Thoracic aorta (tissue), 2 donors: ENCODE measurements around the gene RAB42. TPM values are rescaled to one million over a fixed set of nuclear protein-coding genes. Genes with fewer than 3 reads are reported as not detected.
"Not testable (repeated sequence)": the region's sequence is repeated elsewhere in the genome, so short reads cannot be mapped to it uniquely, and the experiment has no call there.

ENCODE experiments used
- ATAC-seq: fragments of 150-250 bp; one replicate; pipeline ENCODE4 v1.8.0; 2017; ENCODE audit warnings: low read depth; ENCODE audit not compliant: insufficient number of reproducible peaks, low FRiP score
- DNase-seq: peaks from one replicate; pipeline ENCODE4 v3.0.0-alpha.2; 2020; ENCODE audit warnings: low spot score
- H3K27ac ChIP-seq, 2 donors: fragments of 200-600 bp; sonication (generic); 1 replicate in 1 of 2; 2 replicates in 1 of 2; pipeline ENCODE4 v1.5.1; 2016; ENCODE audit warnings: mild to moderate bottlenecking in 2 of 2, moderate library complexity in 2 of 2
- H3K27me3 ChIP-seq: fragments of 200-600 bp; sonication (generic); replicated peaks from 2 replicates; pipeline ENCODE4 v1.6.0; 2016; ENCODE audit warnings: mild to moderate bottlenecking; ENCODE audit not compliant: insufficient read depth
- H3K36me3 ChIP-seq: fragments of 200-600 bp; sonication (generic); one replicate; pipeline ENCODE4 v1.5.1; 2016
- H3K4me1 ChIP-seq, 2 donors: fragments of 200-600 bp; sonication (generic); 1 replicate in 1 of 2; 2 replicates in 1 of 2; pipeline versions ENCODE4 v1.5.1 to v1.6.0; 2016; ENCODE audit warnings: low read depth in 2 of 2, mild to moderate bottlenecking in 1 of 2; ENCODE audit not compliant: control insufficient read depth in 1 of 2
- H3K4me3 ChIP-seq: fragments of 200-600 bp; sonication (generic); 2 replicates; pipeline ENCODE4 v1.5.1; 2016; ENCODE audit warnings: mild to moderate bottlenecking
- H3K9me3 ChIP-seq: fragments of 200-600 bp; sonication (generic); 2 replicates; pipeline ENCODE4 v1.5.1; 2016
- total RNA-seq, 2 donors: library from RNA; depleted of rRNA; stranded (reverse); fragments of >200 nt; gene quantifications; one replicate each; pipeline versions ENCODE4 v1.1.0 to v1.2.3, GENCODE V29; 2016
- TF ChIP-seq, protein P1 (sequence below): fragments of 200-600 bp; sonication (generic); IDR thresholded peaks from one replicate; pipeline ENCODE4 v1.5.1; 2019; ENCODE audit warnings: antibody characterized with exemption

RAB42 gene
- total RNA-seq, 2 donors from 2014 or later = 0.95 to 1.6 TPM

GRCh38 chr1:28578696-28579218 lies 13.3 kb upstream of the RAB42 start:
- Histone ChIP-seq H3K4me1 (peaks cover 15 to 27% of the 10 kb centered on the region in 2 donors), H3K9me3 (no peaks in the 10 kb centered on the region), H3K27me3 (no peaks in the 10 kb centered on the region), H3K4me3 (no peak overlapping the region), H3K27ac (no peak overlapping the region), H3K36me3 (peaks cover 16% of the 10 kb centered on the region)
- DNase-seq (no peak), ATAC-seq (no peak)
- TF ChIP-seq, protein P1, sequence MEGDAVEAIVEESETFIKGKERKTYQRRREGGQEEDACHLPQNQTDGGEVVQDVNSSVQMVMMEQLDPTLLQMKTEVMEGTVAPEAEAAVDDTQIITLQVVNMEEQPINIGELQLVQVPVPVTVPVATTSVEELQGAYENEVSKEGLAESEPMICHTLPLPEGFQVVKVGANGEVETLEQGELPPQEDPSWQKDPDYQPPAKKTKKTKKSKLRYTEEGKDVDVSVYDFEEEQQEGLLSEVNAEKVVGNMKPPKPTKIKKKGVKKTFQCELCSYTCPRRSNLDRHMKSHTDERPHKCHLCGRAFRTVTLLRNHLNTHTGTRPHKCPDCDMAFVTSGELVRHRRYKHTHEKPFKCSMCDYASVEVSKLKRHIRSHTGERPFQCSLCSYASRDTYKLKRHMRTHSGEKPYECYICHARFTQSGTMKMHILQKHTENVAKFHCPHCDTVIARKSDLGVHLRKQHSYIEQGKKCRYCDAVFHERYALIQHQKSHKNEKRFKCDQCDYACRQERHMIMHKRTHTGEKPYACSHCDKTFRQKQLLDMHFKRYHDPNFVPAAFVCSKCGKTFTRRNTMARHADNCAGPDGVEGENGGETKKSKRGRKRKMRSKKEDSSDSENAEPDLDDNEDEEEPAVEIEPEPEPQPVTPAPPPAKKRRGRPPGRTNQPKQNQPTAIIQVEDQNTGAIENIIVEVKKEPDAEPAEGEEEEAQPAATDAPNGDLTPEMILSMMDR = no peak

GRCh38 chr1:28579401-28579800 lies 12.7 kb upstream of the RAB42 start:
- no peak overlapping the region for H3K27ac ChIP-seq
- H3K4me1 ChIP-seq = peaks cover 15 to 27% of the 10 kb centered on the region in 2 donors
- TF ChIP-seq, protein P1 = no peak
- peaks cover 15% of the 10 kb centered on the region for H3K36me3 ChIP-seq
- no peak for ATAC-seq
- no peaks in the 10 kb centered on the region for H3K27me3 ChIP-seq
- no peak for DNase-seq
- H3K9me3 ChIP-seq = no peaks in the 10 kb centered on the region
- H3K4me3 ChIP-seq = no peak overlapping the region

GRCh38 chr1:28580722-28581530 lies 11.1 kb upstream of the RAB42 start:
- no peaks in the 10 kb centered on the region for H3K27me3 ChIP-seq
- peak overlapping the region; percentile 82 to 94 for H3K27ac ChIP-seq
- TF ChIP-seq, protein P1 = no peak
- no peaks in the 10 kb centered on the region for H3K9me3 ChIP-seq
- peak overlapping the region; percentile 100 for H3K4me3 ChIP-seq
- H3K36me3 ChIP-seq = peaks cover 13% of the 10 kb centered on the region
- H3K4me1 ChIP-seq = peaks cover 15 to 27% of the 10 kb centered on the region in 2 donors
- ATAC-seq (no peak), DNase-seq (no peak)

GRCh38 chr1:28581531-28582247 lies 10.4 kb upstream of the RAB42 start:
- Histone ChIP-seq H3K36me3 (peaks cover 13% of the 10 kb centered on the region), H3K9me3 (no peaks in the 10 kb centered on the region), H3K27ac (peak overlapping the region; percentile 82 to 94), H3K27me3 (no peaks in the 10 kb centered on the region), H3K4me3 (peak overlapping the region; percentile 100), H3K4me1 (peaks cover 15 to 27% of the 10 kb centered on the region in 2 donors)
- peak; percentile 84 for ATAC-seq
- DNase-seq = peak; percentile 87
- TF ChIP-seq, protein P1 = no peak

GRCh38 chr1:28582248-28582615 lies 9.8 kb upstream of the RAB42 start:
- no peak for DNase-seq
- TF ChIP-seq, protein P1 = no peak
- no peak for ATAC-seq
- Histone ChIP-seq H3K27me3 (no peaks in the 10 kb centered on the region), H3K9me3 (no peaks in the 10 kb centered on the region), H3K4me1 (peaks cover 15 to 27% of the 10 kb centered on the region in 2 donors), H3K27ac (peak overlapping the region; percentile 82 to 94), H3K4me3 (peak overlapping the region; percentile 100), H3K36me3 (peaks cover 13% of the 10 kb centered on the region)

- H3K36me3 ChIP-seq, DNase-seq, ATAC-seq, H3K27ac ChIP-seq, H3K9me3 ChIP-seq, H3K27me3 ChIP-seq, H3K4me3 ChIP-seq, H3K4me1 ChIP-seq: not testable (repeated sequence)
These were observed 5.3 kb upstream of the RAB42 start for GRCh38 chr1:28586585-28587391.
